Fibroblast of lung (primary cell): ENCODE measurements around the gene NPR1.

Experiments
- CTCF ChIP-seq, 2 donors: IDR thresholded peaks in 1 of 2; conservative IDR thresholded peaks in 1 of 2; 1 replicate in 1 of 2; 2 replicates in 1 of 2; pipeline ENCODE4 v1.5.1; 2011 to 2012; ENCODE audit warnings: low read length in 2 of 2, control low read depth in 1 of 2, inconsistent platforms in 1 of 2, low read depth in 1 of 2, mild to moderate bottlenecking in 1 of 2
- EZH2 ChIP-seq: IDR thresholded peaks from 2 replicates; pipeline ENCODE4 v1.5.1; 2012; ENCODE audit warnings: low read length, control low read depth, mild to moderate bottlenecking; ENCODE audit errors: missing control alignments

- TF ChIP-seq CTCF (conservative IDR thresholded peaks at IDR 0.05 in 1 of 2, IDR thresholded peaks at IDR 0.05 in 1 of 2; ENCODE audit: low read depth in 1 of 2, low read length in 2 of 2) (no peak), EZH2 (no peak)
These were observed 15.3 kb upstream of the NPR1 start for GRCh38 chr1:153663211-153663610.
